AG08395 (cell line): Measurements from ENCODE around the gene IP6K2.

Experiments used
- DNase-seq: peaks from one replicate; pipeline ENCODE4 v3.0.0; 2012; ENCODE audit warnings: mixed read lengths, low spot score

IP6K2 gene

DNA sequence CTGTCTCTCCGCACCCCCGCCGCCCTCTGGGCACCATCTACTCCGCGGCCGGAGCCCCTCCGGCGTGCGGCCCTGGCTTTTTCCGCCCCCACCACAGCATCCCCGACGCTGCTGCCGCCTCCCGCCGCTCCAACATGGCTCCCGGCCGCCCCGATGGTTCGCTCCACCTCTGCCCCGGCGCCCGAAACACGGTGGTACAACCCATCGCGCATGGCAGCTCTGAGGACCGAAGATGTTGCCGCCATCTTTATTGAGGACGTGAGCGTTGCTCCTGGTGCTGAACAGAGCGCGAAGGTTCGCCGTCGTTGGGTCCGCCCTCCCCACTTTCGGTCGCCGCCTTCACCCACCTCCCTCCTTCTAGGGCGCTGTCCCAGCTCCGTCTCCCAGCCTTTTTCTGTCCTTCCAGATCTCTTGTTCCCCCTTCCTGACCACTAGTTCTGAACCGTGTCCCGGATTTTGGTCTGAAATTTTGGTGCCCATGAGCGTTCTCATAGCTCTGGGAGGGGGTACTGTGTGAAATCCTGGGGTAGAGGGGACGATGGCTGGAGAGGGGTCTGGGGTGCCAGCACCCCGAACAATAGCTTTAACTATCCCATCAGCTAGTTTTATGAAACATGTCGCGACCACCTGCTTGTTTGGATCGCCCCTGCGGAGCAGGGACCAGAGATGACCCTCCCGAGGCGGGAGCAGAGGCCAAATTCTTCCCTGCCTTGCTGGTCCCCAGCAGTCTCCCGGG lies 54.1 kb downstream of the IP6K2 start, which contains the start of gene CELSR3:
Gene CELSR3, minus strand, starts transcription at position 134 of the 736 bp plus-strand sequence. CDS start 252 bp downstream, outside the sequence.
- DNase-seq: peak; percentile 80

DNA sequence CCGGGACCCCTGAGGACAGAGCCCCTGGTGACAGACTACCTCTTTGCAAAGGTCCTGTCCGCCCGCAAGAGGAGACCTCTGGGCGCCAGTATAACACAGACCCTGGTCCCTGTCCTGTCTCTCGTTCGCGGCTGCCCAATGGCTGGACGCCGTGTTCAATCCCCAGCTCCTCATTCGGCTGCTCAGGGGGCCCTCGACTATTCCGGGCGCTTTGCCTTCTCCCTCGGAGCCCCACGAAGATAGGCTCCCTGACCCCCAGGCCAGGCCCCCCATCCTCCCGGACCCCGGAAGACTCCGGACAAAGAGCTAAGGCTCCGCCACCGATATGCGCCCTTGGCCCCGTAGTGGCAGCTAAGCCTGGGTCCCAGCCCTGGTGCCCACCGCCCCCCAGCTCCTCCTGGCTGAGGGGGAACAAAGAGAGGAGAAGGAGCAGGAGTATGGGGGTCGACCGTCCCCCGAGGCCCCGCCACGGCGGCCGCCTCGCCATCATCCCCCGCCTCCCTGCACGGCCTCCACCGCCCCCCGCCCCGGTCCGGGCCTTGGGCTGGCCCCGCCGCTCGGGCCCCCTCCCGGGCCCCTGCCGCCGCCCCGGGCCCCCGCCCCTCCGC lies 54.8 kb downstream of the IP6K2 start:
- DNase-seq: no peak

DNA sequence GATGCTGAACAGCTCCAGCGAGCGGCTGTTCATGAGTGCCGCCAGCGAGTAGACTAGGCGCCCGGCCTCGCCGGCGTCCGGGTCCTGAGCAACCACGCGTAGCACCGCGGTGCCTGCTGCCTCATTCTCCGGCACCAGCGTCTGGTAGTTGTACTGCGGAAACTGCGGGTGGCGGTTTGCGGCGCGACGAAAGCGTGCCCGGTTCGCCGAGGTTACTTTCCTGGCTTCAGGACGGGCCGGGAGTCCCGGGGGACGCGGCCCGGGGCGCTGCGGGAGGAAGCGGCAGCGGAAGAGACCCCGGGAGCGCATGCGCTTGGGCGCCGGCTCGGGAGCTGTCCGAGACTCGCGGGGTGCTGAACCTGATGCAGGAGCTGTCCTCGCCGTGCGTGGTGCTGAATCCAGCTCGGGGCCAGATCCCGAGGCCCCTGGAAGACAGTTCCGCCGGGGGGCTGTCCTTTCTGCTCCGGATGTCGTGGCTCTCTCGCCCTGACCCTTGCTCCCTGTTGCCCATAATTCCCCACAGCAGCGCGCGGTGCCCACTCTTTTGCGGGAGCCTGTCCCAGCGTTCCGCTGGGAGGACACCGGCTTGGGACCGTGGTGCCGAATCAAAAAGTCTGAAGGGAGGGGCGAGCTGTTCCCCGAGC lies 55.4 kb downstream of the IP6K2 start:
- DNase-seq: peak; percentile 89

DNA sequence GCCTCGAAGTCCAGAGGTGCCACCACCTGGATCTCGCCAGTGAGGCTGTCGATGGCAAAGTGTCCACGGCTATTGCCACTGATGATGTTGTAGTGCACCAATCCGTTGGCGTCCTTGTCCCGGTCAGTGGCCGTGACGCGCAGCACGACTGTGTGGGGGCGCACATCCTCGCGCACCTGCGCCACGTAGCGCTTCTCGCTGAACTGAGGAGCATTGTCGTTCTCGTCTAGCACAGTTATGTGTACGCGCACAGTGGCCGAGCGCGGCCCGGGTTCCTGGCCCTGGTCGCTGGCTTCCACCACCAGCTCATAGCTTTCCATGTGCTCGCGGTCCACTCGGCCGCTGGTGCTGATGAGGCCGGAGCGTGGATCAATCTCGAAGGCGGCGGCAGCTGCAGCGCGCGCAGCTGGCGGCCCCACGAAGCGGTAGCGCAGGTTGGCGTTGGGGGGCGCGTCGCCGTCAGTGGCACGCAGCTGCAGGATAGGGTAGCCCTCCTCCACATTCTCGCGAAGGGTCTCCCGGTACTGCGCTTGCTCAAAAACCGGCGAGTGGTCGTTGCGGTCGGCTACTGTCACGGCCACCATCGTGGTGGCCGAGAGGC lies 56.1 kb downstream of the IP6K2 start:
- no peak for DNase-seq

DNA sequence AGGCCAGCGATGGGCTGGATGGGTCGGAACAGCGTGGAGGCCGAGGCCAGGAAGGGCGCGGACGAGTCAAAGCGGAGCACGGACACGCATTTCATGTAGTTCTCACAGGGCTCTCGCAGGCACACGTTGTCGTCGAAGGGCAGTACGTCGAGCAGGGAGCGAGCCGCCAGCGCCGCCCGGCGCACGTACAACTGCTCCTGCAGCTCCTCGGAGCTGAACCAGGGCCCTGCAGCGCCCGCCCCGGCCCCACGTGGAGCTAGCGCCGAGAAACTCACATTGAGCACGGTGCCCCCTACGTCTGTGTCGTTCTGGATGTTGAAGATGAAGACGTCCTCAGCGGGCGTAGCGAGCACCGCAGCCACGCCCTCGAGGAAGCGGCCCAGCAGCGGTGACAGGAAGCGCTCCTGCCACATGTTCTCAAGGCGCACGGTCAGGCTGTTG lies 60.2 kb downstream of the IP6K2 start:
- DNase-seq: no peak

DNA sequence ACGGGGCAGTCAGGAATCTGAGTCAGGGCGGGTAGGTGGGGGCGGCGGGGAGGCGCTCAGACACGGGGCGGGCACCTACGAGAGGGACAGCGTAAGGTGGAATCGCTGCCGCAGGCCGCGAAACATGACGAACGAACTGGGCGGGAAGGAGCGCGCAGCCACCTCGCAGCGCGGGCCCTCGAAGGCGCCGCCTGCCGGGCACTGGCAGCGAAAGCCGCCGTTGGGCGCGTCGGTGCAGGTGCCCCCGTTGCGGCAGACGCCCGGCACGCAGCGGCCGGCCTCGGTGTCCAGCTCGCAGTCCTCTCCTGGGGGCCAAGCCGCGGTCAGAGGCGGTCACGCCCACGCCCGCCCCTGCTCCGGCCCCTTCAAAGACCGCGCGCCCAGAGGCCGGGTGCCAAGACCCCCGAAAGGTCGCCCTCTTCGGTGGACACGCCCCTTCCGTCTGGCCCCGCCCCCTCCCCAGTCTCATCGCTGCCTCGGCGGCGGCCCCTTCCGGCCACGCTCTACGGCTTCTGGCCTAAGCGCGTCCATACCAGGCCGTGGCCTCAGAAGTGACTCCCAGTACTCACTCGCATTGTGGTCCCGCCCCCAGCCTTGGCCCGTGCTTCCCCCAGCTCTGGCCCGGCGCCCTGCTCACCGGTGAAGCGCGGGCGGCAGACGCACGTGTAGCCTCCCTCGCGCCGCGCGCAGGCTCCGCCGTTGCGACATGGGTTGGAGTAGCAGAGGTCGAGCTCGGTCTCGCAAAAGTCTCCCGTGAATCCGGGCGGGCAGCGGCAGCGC lies 60.8 kb downstream of the IP6K2 start:
- peak; percentile 79 for DNase-seq

DNA sequence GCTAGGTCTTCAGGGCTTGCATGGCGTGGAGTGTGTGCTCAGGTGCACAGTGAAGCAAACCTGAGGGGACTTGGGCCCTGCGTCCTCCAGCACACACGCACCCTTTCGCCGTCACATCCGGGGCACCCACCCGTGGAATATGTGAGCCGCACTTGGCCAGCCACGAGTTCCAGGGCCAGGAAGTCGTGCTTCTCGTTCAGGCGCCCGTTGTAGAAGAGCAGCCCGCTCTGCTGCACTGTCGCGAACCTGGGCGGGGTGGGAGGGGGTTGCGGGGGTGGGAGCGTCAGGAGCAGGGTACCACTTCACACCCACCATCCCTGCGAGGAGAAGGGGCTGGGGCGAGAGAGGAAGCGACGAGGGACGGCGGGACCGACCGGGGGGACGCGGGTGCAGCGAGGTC lies 61.4 kb downstream of the IP6K2 start:
- DNase-seq: no peak

DNA sequence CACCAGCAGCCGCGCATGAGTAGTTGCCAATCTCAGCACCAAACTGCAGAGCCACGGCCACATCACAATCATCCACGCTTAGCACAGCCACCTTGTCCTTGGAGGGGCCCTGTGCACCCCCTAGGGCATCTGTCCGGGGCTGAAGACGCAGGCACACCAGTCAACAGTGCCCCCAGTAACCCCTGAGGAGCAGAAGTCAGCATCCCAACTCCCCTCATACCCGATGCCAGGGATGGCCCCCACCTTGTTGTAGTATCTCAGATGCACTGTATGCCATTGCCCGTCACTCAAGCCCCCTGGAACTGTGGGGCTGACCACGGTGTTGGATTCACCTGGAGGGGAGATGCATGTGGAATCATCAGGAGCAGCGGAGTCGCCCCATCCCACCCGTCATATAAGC lies 62.0 kb downstream of the IP6K2 start:
- no peak for DNase-seq

DNA sequence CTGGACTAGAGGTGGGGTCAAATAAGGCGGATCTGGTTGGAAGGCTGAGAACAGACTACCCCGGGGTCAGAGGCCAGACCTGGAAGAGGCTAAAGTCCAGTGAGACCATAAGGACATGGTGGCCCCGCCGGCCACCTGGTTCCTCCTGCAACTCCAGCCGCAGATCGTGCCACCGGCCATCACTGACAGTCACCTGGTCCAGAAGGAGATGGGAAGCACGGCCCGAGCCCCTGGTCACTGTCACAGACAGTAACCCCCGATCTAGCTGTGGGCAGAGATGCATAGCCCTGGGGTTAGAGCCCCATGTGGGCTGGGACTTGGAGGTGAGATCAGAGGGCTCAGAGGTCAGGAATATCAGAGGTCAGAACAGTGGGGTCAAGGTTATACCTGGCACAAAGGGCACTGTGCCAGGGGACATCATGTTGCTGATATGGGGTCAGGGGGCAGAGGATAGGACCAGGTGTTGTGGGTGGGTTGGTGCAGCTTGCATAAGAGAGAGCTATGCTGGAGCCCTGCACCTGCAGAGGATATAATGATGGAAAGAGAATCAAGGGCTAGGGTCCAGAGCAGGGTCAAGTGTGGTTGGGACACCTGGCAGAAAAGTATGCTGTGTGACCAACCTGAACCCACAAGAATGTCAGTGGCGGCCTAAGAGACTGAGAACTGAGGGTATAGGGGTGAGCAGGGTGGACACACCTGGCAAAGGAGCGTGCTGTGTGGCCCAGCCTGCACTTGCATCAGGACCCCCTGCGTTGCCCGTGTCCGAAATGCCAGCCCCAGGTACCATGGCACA lies 63.9 kb downstream of the IP6K2 start:
- DNase-seq: no peak

DNA sequence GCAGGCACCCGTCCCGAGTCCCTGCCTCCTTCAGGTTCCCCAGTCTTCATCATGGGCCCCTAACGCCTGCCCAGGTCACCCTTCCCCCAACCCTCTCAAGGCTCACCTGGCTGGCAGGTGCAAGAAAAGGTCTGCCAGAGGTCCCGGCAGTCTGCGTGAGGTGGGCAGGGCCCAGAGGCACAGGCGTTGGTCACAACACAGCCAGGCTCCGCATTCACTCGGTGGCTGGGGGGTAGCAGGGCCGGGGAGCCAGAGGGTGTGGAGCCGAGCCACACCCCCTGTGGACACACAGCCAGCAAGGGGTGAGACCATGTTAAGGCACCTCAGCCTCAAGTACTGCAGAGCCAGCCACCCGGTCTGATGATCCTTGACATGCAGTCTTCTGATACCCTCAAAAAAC lies 65.2 kb downstream of the IP6K2 start:
- DNase-seq: no peak

DNA sequence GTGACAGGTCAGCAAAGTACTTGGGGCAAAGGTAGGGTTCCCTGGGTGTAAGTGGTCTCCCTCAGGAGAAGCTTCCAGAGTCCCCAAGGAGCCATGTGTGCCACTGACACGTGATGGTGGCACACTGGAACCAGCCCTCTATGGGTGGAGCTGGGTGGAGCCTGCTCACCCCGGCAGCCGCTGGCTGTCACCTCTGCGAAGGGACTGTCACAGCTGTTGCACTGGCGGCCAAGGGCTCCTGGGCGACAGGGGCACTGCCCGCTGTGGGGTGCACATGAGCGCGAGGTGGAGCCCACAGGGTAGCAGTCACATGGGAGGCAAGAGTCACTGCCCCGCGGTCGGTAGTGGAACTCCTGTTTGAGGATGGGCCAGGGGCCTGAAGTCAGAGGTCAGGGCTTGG lies 66.3 kb downstream of the IP6K2 start:
- DNase-seq: no peak

DNA sequence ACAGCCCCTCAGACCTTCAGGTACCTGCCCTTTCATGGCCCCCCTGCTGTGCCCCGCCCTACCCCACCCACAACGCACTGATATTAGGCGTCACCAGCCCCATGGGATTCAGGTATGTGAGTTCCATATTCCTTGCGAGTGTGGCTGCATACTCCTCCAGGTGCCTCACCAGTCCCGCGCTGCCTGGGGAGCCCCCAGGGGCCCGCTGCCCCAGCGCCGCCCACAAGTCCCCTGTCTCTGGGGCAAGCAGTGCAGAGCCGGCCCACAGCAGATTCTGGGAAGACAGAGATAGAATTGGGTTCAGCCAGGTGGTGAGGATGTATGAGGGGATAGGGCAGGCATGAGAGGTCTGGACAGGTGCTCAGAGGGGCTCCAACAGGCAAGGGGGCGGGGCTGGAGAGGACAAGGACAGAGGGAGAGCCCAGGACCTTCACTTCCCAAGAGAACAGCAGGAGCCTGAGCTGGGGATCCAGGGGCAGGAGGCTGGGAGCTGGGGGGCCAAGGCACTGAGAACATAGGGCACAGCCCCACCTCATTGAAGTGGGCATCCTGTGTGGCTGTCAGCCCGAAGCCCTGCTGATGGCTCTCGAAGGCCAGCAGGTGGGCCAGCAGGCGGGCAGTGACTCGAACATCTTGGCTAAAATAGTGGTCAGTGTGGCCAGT lies 68.7 kb downstream of the IP6K2 start:
- no peak for DNase-seq

DNA sequence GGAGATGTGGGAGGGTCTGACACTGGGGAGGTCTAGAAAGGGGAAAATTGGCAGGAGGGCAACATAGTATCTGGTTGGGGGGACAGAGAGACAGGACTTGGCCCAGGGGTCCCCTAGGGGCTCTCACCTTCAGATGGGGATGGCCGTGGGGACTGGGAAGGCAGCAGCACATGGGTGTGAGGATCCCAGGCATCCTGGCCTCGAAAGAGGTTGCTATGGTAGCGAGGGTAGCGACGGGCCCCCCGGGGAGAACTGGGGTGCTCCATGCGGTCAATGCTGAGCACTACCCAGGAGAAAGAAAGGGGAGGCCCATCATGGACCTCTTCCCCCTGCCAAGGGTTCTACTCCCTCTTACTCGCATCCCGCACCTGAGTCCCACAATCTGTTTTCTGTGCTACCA lies 69.3 kb downstream of the IP6K2 start:
- DNase-seq: no peak

DNA sequence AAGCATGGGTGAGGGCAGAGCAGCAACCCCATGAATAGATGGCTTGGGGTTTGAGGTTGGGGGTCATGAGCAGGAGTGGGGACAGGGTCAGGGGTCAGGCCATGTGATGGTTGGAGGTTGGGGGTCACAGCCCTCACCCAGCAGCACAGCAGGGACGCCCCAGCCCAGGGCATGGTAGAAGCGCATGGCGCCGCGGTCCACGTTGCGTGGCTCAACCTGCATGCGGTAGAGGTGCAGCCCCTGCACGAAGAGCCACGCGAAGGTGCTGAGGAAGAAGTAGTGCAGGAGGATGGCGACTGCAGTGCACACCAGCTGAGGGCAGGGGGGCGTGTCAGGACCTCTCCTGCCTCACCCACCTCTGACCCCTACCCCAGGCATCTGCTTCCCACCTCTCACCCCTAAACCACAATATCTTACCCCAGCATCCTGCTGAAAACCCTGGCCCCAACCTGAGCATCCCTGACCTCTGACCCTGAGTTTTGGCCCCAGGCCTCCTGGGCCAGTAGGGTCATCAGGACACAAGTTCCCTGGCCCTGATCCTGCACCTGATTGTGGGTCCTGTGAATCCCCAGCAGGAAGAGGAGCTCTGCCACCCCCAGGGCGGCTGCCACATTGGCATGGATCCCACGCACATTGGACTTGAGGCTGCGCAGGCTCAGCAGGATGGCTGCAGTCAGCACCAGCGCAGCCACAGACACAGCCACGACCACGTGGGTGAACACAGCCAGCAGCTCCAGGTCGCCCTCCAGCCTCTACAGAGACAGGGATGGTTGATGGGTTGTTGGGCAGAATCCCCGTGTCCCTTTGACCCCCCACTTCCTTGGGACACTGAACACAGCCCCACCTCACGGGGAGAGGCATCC lies 71.9 kb downstream of the IP6K2 start:
- no peak for DNase-seq

DNA sequence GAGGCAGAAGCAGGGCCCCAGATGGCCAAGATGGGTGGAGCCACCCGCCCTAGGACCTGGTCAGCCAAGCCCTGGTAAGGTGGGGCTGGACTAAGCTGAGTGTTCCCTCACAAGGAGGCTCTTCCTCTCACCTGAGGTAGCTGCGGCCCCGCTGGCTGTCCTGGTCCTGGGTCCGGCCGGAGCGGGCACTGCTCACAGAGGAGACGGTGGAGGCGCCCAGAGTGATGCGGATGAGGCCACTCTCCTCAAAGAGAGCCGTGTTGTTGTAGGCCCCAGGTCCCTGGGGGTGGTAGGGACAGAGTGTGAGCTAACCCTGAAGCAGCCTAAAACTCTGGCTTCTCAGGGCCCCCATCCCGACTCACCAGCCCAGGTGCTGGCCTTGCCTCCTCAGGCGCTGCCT lies 74.4 kb downstream of the IP6K2 start:
- no peak for DNase-seq

DNA sequence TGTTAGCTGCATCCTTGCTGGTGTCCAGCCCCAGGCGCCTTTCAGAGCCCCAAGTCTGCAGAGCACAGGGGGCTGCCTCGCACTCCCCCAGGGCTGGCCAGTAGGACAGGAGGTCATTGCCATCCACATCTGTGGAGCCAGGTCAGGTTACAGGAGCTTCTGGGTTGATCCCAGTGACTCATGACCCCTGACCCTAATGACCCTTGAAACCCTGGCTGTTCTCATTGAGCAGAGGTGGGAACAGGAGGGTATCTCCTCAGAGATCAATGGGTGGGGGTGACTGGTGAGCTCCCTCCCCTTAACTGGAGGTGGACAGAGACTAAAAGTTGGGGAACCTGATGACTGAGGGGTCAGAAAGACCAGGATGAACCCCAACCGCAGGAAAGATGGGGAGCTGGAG lies 75.6 kb downstream of the IP6K2 start:
- no peak for DNase-seq

DNA sequence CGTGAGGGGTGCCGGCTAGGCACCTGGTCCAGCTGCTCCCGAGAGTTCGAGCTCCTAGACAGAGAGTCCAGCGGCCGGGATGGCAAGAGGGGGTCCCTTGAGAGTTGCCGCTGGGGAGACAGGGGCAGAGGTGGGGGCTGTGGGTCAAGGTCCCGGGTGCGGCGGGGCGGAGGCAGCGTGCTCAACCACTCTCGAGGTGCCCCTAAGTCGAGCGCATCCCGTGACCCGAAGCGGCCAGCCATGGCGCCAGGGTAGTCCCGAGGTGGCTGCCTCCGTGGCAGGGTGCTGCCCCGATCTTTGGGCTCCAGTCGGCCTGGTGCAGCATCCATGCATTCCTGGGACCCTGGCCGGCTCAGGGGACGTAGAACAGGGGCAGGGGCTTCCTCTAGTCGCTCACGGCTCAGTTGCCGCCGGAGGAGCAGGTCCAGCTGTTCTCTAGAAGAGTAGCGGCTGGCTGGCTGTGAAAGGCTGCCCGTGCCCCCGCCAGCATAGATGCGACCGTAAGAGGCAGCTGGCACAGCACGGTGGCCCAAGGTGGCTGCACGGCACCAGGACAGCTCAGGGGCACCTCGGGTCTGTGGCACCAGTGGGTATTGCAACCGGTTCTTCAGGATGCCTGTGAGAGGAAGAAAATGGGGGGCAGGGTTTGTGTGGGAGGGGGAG lies 76.9 kb downstream of the IP6K2 start:
- DNase-seq: no peak
